HG03045 (cell line): ENCODE measurements around the gene PRAMEF8.
"Not testable (repeated sequence)": the region's sequence is repeated elsewhere in the genome, so short reads cannot be mapped to it uniquely, and the experiment has no call there.

Source experiments
- ATAC-seq: cut with Tn5 transposase; IDR thresholded peaks from one replicate; pipeline ENCODE4 v1.9.1; 2021; ENCODE audit warnings: mild to moderate bottlenecking, moderate library complexity; ENCODE audit not compliant: unreplicated experiment

PRAMEF8 gene

DNA sequence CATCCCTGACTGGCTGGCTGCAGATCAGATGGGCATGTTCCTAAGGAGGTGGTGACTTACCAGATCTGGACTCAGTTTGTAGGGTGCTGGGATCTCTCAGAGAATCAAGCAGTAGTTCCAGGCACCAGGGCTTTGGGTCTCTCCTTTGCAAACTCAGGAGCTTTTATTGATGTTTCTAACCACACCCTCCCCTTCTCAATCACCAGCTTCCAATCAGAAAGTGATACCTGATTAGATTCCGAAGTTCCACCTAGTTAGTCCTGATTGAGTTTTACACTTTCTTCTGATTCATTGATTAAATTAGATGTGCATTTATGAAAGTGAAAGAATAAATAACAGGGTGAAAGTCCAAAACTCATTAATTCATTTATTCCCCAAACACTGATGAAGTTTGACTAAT lies at the start of gene PRAMEF8:
Gene PRAMEF8, minus strand, starts transcription at position 101 of the 400 bp plus-strand sequence. CDS start 1,046 bp downstream, outside the sequence.
- ATAC-seq: not testable (repeated sequence)

DNA sequence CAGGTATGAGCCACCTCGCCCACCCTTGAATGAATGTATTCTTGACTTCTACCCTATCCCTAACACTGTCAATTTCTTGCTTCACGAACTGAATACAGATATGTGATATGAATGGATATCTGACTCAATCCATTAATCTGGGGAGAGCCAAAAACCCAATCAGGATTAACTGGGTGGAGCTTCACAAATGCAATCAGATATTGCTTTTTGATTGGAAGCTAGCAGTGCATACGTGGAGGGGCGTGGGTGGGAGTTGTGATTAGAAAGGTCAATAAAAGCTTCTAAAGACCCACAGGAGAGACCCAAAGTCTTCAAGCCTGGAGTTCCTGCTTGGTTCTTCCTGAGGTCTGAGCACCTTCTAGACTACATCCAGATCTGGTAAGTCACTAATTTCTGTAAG lies 30.3 kb upstream of the PRAMEF8 start, which contains the start of gene PRAMEF15:
Gene PRAMEF15, plus strand, starts transcription at position 301 of the 400 bp plus-strand sequence. CDS start 2,827 bp downstream, outside the sequence.
- ATAC-seq: not testable (repeated sequence)

DNA sequence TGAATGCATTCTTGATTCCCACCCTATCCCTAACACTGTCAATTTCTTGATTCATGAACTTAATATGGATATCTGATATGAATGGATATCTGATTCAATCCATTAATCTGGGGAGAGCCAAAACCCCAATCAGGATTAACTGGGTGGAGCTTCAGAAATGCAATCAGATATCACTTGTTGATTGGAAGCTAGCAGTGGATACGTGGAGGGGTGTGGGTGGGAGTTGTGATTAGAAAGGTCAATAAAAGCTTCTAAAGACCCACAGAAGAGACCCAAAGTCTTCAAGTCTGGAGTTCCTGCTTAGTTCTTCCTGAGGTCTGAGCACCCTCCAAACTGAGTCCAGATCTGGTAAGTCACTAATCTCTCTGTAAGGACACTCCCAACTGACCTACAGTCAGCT lies 18.3 kb upstream of the PRAMEF8 start, which contains the start of gene PRAMEF33:
Gene PRAMEF33, plus strand, starts transcription at position 301 of the 400 bp plus-strand sequence. CDS start 2,416 bp downstream, outside the sequence.
- not testable (repeated sequence) for ATAC-seq

DNA sequence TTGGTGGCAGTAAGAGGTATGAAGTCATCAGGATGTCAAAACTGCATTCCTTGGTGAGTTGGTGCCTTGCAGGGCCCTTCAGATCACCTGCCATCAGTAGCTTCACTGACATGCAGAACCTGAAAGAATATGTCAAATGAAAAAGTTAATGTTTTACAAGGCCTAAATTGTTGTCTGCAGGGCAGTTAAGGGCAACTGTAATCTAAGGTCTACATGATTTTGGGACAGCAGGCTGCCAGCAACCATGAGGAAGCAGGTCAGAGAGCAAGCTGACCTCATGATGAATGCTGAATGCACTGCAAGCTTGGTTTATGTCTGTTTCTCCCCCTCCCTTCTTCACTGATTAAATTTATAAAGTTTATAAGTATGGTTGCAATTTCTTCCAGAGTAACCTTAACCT lies 17.3 kb upstream of the PRAMEF8 start:
- ATAC-seq: not testable (repeated sequence)

DNA sequence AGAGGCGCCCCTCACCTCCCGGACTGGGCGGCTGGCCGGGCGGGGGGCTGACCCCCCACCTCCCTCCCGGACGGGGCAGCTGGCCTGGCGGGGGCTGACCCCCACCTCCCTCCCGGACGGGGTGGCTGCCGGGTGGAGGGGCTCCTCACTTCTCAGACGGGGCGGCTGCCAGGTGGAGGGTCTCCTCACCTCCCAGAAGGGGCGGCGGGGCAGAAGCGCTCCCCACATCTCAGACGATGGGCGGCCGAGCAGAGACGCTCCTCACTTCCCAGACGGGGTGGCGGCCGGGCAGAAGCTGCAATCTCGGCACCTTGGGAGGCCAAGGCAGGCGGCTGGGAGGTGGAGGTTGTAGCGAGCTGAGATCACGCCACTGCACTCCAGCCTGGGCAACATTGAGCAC lies 13.8 kb upstream of the PRAMEF8 start:
- not testable (repeated sequence) for ATAC-seq

DNA sequence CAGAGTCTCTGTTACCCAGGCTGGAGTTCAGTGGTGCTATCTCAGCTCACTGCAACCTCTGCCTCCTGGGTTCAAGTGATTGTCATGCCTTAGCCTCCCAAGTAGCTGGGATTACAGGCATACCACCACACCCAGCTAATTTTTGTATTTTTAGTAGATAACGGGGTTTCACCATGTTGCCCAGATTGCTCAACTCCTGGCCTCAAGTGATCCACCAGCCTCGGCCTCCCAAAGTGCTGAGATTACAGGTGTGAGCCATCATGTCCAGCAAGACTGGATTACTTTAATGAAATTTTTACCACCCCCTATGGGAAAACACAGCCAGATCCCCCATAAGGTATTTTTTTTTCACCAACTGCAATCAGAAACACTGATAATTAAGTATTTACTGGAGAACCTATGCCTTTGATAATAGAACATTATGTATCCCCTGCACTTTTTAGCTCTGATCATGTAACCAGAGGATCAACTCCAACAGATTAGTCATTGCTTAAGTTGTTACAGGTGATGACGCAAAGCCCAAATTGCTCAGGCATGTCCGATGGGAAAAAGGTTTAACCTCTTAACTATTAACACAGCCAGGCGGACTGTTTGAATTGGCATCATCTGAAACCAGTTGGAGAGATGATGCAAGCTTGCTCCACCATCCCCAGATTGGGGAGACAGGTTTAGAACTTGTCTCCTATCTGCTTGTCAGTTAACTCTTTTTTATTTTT lies 12.4 kb upstream of the PRAMEF8 start:
- not testable (repeated sequence) for ATAC-seq

DNA sequence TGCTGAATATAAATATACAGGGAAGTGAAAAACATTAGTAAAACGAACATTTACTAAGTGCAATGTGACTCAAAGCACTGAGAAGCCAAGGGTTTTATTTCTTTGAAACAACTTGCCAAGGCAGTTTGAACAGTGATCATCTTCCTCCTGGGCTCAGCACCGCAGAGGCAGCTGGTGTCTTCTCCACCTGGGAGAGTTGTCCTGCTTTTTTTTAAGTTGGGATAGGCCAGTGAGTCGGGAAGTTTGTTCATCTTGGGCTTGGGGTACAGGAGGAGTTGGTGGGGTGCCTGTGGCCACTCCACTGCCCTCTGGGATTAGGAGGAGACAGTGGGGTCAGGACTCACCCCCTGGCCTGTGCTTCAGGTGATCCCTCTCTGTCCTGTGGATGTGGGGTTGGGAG lies 4.1 kb upstream of the PRAMEF8 start:
- not testable (repeated sequence) for ATAC-seq

DNA sequence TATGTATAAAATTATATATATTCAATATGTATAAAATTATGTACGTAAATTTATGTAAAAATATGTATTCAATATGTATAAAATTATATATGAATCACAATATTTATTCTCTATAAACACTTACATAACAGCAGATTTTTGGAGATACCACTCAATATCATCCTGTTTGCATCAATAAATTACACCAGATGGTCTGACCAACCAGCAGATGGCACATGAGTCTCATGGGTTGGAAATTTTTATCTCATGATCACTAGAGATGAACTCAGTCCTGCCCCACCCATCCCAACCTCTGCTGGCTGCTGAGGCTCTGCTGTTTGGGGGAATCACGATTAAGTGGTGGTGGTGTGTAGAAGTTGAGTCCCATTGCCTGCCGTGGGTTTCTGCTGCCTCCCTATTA lies 5.3 kb downstream of the PRAMEF8 start:
- not testable (repeated sequence) for ATAC-seq

DNA sequence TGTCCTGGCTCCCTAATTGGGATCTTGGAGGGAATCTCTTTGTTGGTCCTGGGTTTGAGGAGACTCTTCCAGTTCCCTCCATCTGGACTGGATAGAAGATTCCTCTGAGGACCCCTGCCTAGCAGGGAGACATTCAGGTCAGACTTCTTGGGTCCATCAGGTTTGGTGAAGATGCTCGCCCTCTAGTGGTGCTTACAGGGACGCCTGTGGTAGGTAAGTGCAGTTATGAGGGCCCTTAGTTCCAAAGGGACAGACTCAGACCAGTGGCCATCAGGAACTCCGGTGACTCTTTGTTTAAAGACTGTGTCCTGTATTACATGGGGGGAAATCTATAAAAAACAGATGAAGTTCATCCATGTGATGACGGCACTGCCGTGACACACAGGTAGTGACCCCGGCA lies 7.9 kb downstream of the PRAMEF8 start:
- ATAC-seq: not testable (repeated sequence)

DNA sequence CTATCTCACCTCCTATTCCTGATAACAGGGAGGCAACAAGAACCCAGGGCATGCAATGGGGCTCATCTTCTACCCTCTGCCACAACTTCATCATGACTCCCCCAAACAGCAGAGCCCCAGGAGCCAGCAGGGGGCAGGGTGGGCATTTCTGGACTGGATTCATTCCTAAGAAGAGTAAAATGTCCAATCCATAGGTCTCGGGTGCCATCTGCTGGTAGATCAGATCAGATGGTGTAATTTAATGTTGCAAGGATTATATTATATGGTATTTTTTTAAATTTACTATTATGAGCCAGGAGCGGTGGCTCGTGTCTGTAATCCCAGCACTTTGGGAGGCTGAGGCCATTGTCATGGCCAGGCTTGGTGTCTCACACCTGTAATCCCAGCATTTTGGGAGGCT lies 19.8 kb downstream of the PRAMEF8 start:
- ATAC-seq: not testable (repeated sequence)

DNA sequence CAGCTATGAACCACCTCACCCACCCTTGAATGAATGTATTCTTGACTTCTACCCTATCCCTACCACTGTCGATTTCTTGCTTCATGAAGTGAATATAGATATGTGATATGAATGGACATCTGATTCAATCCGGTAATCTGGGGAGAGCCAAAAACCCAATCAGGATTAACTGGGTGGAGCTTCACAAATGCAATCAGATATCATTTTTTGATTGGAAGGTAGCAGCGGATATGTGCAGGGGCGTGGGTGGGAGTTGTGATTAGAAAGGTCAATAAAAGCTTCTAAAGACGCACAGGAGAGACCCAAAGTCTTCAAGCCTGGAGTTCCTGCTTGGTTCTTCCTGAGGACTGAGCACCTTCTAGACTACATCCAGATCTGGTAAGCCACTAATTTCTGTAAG lies 31.0 kb downstream of the PRAMEF8 start, which contains the start of gene PRAMEF5:
Gene PRAMEF5, plus strand, starts transcription at position 301 of the 400 bp plus-strand sequence. CDS start 5,071 bp downstream, outside the sequence.
- not testable (repeated sequence) for ATAC-seq

DNA sequence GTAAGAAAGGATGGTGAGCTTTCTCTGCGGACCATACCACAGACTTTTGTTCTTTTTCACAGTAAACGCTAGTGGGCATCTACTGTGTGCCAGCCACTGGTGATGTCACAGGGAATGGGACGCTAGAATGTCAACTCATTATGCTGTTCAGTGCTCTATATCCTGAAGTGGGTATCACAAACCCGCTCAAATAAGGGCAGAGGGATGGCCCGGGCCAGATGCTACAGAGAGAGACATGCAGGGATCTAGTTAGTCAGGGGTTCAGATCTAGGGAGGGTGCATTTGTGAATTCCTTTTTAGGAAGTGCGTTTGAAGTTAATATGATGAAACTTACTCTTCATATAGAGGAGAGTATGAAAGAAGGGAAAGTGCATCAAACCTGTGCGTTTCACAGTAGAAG lies 37.8 kb downstream of the PRAMEF8 start:
- ATAC-seq: not testable (repeated sequence)

DNA sequence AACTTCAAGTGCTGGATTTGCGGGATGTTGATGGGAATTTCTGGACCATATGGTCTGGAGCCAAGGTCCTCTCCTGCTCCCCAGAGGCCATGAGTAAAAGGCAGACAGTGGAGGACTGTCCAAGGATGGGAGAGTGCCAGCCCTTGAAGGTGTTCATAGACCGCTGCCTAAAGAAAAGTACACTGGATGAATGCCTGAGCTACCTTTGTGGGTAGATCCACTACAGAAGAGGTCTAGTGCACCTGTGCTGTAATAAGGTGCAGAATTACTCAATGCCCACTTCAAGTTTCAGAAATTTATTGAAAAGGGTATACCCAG lies 38.4 kb downstream of the PRAMEF8 start:
- ATAC-seq: not testable (repeated sequence)

DNA sequence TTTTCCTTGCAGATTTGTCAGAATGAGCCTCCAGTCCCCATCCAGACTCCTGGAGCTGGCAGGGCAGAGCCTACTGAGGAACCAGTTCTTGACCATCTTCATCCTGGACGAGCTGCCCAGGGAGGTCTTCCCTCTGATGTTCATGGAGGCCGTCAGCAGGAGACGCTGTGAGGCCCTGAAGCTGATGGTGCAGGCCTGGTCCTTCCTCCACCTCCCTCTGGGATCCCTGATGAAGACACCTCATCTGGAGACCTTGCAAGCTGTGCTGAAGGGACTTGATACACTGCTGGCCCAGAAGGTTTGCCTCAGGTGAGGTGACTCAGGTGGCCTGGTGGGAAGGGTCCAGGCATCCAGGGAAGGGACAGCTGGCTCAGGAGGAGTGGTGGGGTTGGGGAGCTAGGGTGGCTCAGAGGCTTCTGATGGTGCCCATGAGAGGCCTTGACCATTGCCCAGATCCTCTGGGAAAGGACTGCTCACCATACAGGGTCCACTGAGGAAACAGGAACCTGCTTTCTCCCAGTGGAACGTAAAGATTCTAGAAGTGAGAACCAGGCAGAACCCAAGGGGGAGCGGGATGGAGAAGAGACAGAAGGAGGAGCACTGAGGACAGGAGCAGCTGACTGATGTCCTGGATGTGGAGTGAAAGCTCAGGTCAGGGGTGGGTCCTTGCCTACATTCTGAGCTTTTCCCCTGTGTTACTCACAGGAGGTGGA lies 38.9 kb downstream of the PRAMEF8 start:
- ATAC-seq: not testable (repeated sequence)

DNA sequence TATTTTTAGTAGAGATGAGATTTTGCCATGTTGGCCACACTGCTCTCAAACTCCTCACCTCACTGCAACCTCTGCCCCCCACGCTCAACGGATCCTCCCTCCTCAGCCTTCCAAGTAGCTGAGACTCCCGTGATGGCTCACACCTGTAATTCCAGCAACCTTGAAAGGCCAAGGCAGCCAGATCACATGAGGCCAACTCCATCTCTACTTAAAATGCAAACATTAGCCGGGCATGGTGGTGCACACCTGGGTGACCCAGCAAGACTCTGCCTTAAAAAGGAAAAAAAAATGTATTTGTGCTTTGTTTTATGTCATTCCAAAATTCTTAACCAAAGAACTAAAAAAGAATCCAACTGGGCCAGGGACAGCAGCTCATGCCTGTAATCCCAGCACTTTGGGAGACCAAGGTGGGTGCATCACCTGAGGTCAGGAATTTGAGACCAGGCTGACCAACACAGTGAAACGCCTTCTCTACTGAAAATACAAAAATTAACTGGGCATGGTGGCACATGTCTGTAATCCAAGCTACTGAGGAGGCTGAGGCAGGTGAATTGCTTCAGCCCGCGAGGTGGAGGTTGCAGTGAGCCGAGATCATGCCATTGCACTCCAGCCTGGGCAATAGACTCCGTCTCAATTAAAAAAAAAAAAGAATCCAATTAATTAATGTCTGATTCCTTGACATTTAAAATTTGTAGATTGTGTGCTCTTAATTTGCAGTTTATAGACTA lies 41.2 kb downstream of the PRAMEF8 start:
- not testable (repeated sequence) for ATAC-seq

DNA sequence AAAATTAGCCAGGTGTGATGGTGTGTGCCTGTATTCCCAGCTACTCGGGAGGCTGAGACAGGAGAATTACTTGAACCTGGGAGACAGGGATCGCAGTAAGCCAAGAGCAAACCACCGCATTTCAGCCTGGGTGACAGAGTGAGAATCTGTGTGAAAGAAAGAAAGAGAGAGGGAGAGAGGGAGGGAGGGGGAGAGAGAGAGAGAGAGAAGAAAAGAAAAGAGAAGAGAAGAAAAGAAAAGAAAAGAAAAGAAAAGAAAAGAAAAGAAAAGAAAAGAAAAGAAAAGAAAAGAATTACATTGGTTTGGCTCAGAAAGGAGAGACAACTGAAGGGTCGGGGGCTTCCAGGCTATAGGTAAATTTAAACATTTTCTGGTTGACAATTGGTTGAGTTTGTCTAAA lies 45.3 kb downstream of the PRAMEF8 start:
- ATAC-seq: not testable (repeated sequence)

DNA sequence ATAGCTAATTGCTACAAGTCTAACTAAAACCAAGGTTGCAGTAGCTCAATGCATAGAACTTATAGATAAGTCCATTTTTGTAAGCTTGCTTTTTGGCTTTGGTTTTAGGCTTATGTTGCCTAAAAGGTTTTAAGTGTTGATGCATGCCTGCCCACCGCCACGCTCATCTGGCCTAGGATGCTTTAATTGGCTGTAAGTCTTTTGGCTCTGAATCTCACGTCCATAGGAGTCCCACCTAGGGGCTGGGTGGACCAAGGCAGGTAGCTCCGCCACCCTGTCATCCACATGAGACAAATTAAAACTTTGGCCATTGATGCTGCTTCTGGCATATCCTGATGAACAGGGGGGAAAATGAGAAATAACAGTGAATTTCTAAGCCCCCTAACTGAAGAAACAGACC lies 47.4 kb downstream of the PRAMEF8 start:
- ATAC-seq: not testable (repeated sequence)

DNA sequence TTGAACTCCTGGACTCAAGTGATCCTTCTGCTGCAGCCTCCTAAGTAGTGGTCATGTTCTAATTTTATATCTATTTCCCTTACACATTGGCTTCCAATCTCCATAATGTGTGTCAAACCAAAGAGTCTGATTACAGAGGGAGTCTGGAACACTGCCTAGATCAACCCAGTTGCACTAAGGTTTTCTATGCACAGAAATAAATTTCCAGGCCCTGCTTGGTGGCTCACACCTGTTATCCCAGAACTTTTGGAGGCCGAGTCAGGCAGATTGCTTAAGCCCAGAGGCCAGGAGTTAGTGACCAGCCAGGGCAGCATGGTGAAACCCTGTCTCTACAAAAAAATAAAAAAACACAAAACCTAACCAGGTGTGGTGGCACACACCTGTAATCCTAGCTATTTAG lies 50.9 kb downstream of the PRAMEF8 start:
- not testable (repeated sequence) for ATAC-seq

DNA sequence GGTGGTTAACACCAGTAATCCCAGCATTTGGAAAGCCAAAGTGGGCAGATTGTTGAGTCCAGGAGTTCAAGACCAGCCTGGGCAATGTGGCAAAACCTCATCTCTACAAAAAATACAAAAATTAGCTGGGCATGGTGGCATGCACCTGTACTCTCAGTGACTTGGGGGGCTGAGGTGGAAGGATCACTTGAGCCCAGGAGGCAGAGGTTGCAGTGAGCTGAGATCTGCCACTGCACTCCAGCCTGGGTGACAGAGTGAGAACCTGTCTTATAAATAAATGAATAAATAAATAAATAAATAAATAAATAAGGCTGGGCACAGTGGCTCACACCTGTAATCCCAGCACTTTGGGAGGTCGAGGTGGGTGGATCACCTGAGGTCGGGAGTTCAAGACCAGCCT lies 52.9 kb downstream of the PRAMEF8 start:
- not testable (repeated sequence) for ATAC-seq
